ENCODE data around the gene TMEM108.

- TF ChIP-seq EZH2 (IDR thresholded peaks at IDR 0.05; ENCODE audit: borderline replicate concordance, insufficient read depth, low read length, poor library complexity, severe bottlenecking) = no peak
- TF ChIP-seq CTCF (IDR thresholded peaks at IDR 0.05; ENCODE audit: poor library complexity, severe bottlenecking) = no peak
- TF ChIP-seq EP300 (conservative IDR thresholded peaks at IDR 0.05; ENCODE audit: poor library complexity, severe bottlenecking) = no peak
Measured at GRCh38 chr3:133374708-133375402, 336.7 kb downstream of the TMEM108 start.

Measured in neural cell (in vitro differentiated cells).